ENCODE data around the gene LMOD2. TPM values are rescaled to one million over a fixed set of nuclear protein-coding genes. Genes with fewer than 3 reads are reported as not detected.

The LMOD2 gene
- total RNA-seq, 1 experiment from 2014 or later: not detected

DNA sequence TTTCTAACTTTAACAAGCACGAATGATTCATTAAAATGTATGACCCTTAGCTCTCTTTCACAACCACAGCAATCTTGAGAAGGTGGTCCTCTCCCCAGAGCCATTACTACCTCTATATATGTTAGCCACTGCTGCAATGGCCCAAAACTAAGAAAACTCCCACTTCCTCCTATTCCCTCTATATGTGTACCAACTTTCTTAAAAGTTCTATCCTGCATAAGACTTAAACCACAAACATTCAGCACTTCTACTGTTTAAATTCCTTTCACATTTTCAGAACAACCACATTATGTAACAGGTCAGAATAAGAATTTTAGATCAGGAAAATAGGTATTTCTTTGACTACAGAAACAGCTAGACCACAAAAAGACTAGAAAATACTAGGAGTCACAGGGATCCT, 57.0 kb downstream of the LMOD2 start:
- H3T11ph ChIP-seq (ENCODE audit: low read length): no peak overlapping the region
- Mint-ChIP-seq H3K9me3 (no peaks in the 10 kb centered on the region), H3K27me3 (ENCODE audit: low read depth) (no peaks in the 10 kb centered on the region), H3K4me1 (peaks cover 20 to 24% of the 10 kb centered on the region in 2 experiments), H3K27ac (peak overlapping the region in 1 of 3 experiments; percentile 13; a peak in 1 of 7 replicates), H3K36me3 (ENCODE audit: insufficient read depth in 1 of 3, low read depth in 3 of 3) (peaks cover 6 to 13% (median 11%) of the 10 kb centered on the region in 3 experiments; a peak in 6 of 7 replicates), H3K4me3 (no peak overlapping the region)
- no peak overlapping the region for H3K14ac ChIP-seq (ENCODE audit: insufficient read depth, low read length)
- H3K9ac ChIP-seq (ENCODE audit: extremely low read depth, insufficient read length, low read length): no peak overlapping the region
- H3K79me2 ChIP-seq (ENCODE audit: insufficient read depth, low read length): peaks cover 6% of the 10 kb centered on the region
- no peak overlapping the region for H2BK12ac ChIP-seq (ENCODE audit: insufficient read length, low read depth, low read length)
- H3K27ac ChIP-seq (ENCODE audit: insufficient read length, low read depth, low read length): no peak overlapping the region
- H3K4me2 ChIP-seq (ENCODE audit: insufficient read depth, insufficient read length, low read length): no peak overlapping the region
- peaks cover 3% of the 10 kb centered on the region; the same call in 1 of the 2 replicates for H3K4me1 ChIP-seq (ENCODE audit: insufficient read depth, low read length)
- DNase-seq: no peak
- no peak overlapping the region for H2BK15ac ChIP-seq (ENCODE audit: low read depth, low read length)
- no peak overlapping the region for H3K18ac ChIP-seq (ENCODE audit: insufficient read length, low read depth, low read length)
- no peak overlapping the region for H3K4ac ChIP-seq (ENCODE audit: low read depth, low read length)
- H3K27me3 ChIP-seq (ENCODE audit: insufficient read depth, low read length): no peaks in the 10 kb centered on the region
- H3K56ac ChIP-seq (ENCODE audit: insufficient read length, low read depth, low read length): no peak overlapping the region
- no CpG with 5 or more reads among the region's 1 CpG for WGBS (ENCODE audit: extremely low coverage, insufficient read length, low lambda C conversion rate)
- H3K9me3 ChIP-seq (ENCODE audit: control insufficient read depth, low read depth, low read length): no peaks in the 10 kb centered on the region
- no peak overlapping the region for H4K5ac ChIP-seq (ENCODE audit: insufficient read length, low read depth, low read length)
- H2BK20ac ChIP-seq (ENCODE audit: low read depth, low read length, poor library complexity, severe bottlenecking): no peak overlapping the region
- no peak overlapping the region for H4K91ac ChIP-seq (ENCODE audit: insufficient read length, low read depth, low read length)
- TF ChIP-seq, protein P1, sequence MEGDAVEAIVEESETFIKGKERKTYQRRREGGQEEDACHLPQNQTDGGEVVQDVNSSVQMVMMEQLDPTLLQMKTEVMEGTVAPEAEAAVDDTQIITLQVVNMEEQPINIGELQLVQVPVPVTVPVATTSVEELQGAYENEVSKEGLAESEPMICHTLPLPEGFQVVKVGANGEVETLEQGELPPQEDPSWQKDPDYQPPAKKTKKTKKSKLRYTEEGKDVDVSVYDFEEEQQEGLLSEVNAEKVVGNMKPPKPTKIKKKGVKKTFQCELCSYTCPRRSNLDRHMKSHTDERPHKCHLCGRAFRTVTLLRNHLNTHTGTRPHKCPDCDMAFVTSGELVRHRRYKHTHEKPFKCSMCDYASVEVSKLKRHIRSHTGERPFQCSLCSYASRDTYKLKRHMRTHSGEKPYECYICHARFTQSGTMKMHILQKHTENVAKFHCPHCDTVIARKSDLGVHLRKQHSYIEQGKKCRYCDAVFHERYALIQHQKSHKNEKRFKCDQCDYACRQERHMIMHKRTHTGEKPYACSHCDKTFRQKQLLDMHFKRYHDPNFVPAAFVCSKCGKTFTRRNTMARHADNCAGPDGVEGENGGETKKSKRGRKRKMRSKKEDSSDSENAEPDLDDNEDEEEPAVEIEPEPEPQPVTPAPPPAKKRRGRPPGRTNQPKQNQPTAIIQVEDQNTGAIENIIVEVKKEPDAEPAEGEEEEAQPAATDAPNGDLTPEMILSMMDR (conservative IDR thresholded peaks at IDR 0.05): no peak
- H3K23me2 ChIP-seq (ENCODE audit: insufficient read length, low read depth, low read length, poor library complexity, severe bottlenecking): no peaks in the 10 kb centered on the region
- H2AK5ac ChIP-seq (ENCODE audit: insufficient read length, low read length): no peak overlapping the region
- H4K20me1 ChIP-seq (ENCODE audit: control insufficient read depth, insufficient read depth, insufficient read length): no peaks in the 10 kb centered on the region
- no peak overlapping the region for H2AFZ ChIP-seq (ENCODE audit: low read length)
- H3K23ac ChIP-seq (ENCODE audit: insufficient read length, low read depth, low read length): no peak overlapping the region
- no peak overlapping the region for H4K8ac ChIP-seq (replicated peaks; ENCODE audit: insufficient read length, low read depth, low read length)
- no peak overlapping the region for H2BK120ac ChIP-seq (ENCODE audit: low read depth, low read length, poor library complexity, severe bottlenecking)
- H3K79me1 ChIP-seq (ENCODE audit: insufficient read depth, low read depth, low read length, poor library complexity, severe bottlenecking): no peaks in the 10 kb centered on the region
- H2BK5ac ChIP-seq (ENCODE audit: insufficient read length, low read length): no peak overlapping the region

Other genes with a start within 250 kb of the LMOD2 start
- 0.28 and 0.39 TPM in 2 replicates for gene IQUB, start 121.3 kb upstream of the LMOD2 start, total RNA-seq (2021)
- gene NDUFA5, start 98.0 kb upstream of the LMOD2 start, total RNA-seq (2021): 69.4 and 76.5 TPM in 2 replicates
- not detected in 2 replicates for gene ASB15, start 54.0 kb upstream of the LMOD2 start, total RNA-seq (2021)
- gene WASL, start 93.1 kb downstream of the LMOD2 start, total RNA-seq (2021): 39.3 and 41.9 TPM in 2 replicates
- not detected in 2 replicates for gene HYAL4, start 189.3 kb downstream of the LMOD2 start, total RNA-seq (2021)

Data from H9 (cell line).